HG02970 (cell line): ENCODE results near the gene SRCAP.

ENCODE experiments used
- ATAC-seq: cut with Tn5 transposase; IDR thresholded peaks from one replicate; pipeline ENCODE4 v1.9.1; 2021; ENCODE audit warnings: mild to moderate bottlenecking, moderate library complexity, moderate number of reproducible peaks; ENCODE audit not compliant: unreplicated experiment, low FRiP score

Gene SRCAP

DNA sequence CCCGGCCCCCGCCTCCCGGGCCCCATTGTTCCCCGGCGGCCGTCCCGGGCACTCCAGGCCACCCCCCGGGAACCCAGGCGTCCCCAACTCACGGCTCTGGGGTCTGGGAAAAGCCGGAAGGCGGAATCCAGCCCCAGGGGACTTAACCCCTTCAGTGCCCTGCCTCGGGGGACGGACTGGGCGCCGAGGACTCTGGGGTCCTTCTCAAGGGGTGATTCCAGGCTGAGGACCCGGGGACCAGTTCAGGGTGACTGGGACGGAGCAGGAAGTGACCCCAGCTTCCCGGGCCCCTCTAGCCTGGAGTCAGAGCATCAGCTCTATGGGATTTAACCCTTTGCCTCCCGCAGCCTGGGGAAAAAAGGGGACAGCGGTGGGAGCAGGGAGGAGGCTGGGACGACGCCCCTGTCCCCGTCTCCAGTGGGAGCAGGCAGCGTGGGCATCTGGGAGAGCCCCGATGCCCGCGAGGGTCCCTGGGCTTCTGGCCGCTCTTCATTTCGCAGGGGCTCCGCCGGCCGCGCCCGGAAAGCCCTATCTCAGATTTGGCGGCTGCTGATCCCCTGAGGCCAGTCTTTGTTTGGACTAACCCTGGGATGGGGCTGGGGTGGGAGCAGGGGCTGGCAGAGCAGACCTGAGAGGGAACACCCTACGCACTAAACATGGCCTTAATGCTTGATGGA is 88.1 kb downstream of the SRCAP start, which contains the start of gene ZNF629:
ZNF629 (minus strand) TSS at position 270 of the 677 bp plus-strand sequence. CDS start 2,723 bp downstream, outside the sequence.
- ATAC-seq, result no peak

DNA sequence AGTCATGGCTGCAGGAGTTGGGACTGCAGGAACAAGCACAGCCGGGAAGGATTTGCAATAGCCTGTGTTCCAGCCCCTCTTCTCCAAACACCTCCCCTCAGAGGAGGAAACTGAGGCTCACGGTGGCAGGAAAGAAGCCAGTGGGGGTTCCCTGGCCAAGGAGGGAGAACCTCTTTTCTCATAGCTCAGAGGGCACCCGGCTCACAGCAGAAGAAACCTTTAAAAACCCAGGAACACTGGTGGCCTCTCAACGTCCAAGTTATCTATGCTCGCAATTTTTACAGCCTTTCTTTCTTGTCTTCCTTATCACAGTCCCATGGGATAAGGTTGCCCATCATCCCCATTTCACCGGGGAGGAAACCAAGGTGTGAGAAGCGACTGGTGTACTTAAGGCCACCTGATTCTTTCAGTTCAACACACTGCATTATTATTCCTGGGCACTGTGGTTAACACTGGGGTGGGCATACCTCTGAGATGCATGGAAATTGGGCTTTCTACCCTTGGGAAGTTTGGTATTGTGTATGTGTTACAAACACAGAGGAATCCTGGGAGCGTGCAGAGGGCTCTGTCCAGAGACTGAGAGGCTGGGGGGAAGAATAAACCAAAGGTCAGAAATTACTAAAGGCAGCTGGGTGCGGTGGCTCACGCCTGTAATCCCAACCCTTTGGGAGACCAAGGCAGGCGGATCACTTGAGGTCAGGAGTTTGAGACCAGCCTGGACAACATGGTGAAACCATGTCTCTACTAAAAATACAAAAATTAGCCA is 88.8 kb downstream of the SRCAP start:
- ATAC-seq, result no peak
